PC-9 (cell line): ENCODE measurements around the gene PLPP1. TPM values are rescaled to one million over a fixed set of nuclear protein-coding genes. Genes with fewer than 3 reads are reported as not detected.
A peak's percentile ranks its signal among the peaks of the same experiment; 100 is the strongest.

ENCODE experiments used
- BruUV-seq: library from RNA; stranded (reverse); fragments of 400-500 nt; replicated peaks from 2 replicates; lab custom pipeline; 2021; lab: Mats Ljungman, UMichigan
- CTCF ChIA-PET: fragments of 300-600 bp; sonication (Branson Sonifier 250); formaldehyde crosslinking; loops from one replicate; lab custom pipeline; 2022; ENCODE audit warnings: antibody characterized with exemption; lab: Charles Lee
- POLR2A ChIA-PET: fragments of 300-600 bp; sonication (Branson Sonifier 250); formaldehyde crosslinking; loops from one replicate; lab custom pipeline; 2022; ENCODE audit warnings: antibody characterized with exemption; ENCODE audit not compliant: unreplicated experiment; lab: Charles Lee
- DNase-seq, 2 experiments: peaks; one replicate each; pipeline versions ENCODE4 v3.0.0 to v3.0.0-alpha.2; 2015 to 2022; ENCODE audit warnings: mixed read lengths in 1 of 2
- H2AFZ ChIP-seq: fragments of 200-600 bp; sonication (generic); 2 replicates; pipeline ENCODE4 v1.8.1; 2017; ENCODE audit warnings: antibody characterized with exemption
- H3F3A ChIP-seq: fragments of 200-600 bp; sonication (generic); 2 replicates; pipeline ENCODE4 v1.8.1; 2017; ENCODE audit warnings: antibody characterized with exemption, mild to moderate bottlenecking, low read depth; ENCODE audit not compliant: insufficient read depth
- H3K27ac ChIP-seq: fragments of 200-600 bp; sonication (generic); 2 replicates; pipeline ENCODE4 v1.6.1; 2016; ENCODE audit warnings: mixed run types
- H3K27me3 ChIP-seq: fragments of 200-600 bp; sonication (generic); 2 replicates; pipeline ENCODE4 v1.6.1; 2016; ENCODE audit warnings: low read depth, mixed run types; ENCODE audit not compliant: insufficient read depth
- H3K36me3 ChIP-seq: fragments of 200-600 bp; sonication (generic); 2 replicates; pipeline ENCODE4 v1.6.1; 2016; ENCODE audit warnings: low read depth, mixed run types
- H3K4me1 ChIP-seq: fragments of 200-600 bp; sonication (generic); replicated peaks from 2 replicates; pipeline ENCODE4 v1.6.1; 2016; ENCODE audit warnings: mixed run types; ENCODE audit not compliant: insufficient read depth
- H3K4me2 ChIP-seq: fragments of 200-600 bp; sonication (generic); 2 replicates; pipeline ENCODE4 v1.6.1; 2017; ENCODE audit warnings: mixed run types
- H3K4me3 ChIP-seq: fragments of 200-600 bp; sonication (generic); 2 replicates; pipeline ENCODE4 v1.6.1; 2016; ENCODE audit warnings: mixed run types
- H3K79me2 ChIP-seq: fragments of 200-600 bp; sonication (generic); 2 replicates; pipeline ENCODE4 v1.6.1; 2017; ENCODE audit warnings: low read depth, mixed run types
- H3K9me2 ChIP-seq: fragments of 200-600 bp; sonication (generic); 2 replicates; pipeline ENCODE4 v1.8.1; 2017; ENCODE audit warnings: mild to moderate bottlenecking; ENCODE audit not compliant: insufficient read depth
- H3K9me3 ChIP-seq: fragments of 200-600 bp; sonication (generic); 2 replicates; pipeline ENCODE4 v1.8.1; 2016; ENCODE audit warnings: low read depth; ENCODE audit not compliant: insufficient read depth
- H4K20me1 ChIP-seq: fragments of 200-600 bp; sonication (generic); 2 replicates; pipeline ENCODE4 v1.8.1; 2017; ENCODE audit not compliant: insufficient read depth
- EZH2 ChIP-seq: fragments of 200-600 bp; sonication (generic); IDR thresholded peaks from 2 replicates; pipeline ENCODE4 v1.8.0; 2017; ENCODE audit warnings: antibody characterized with exemption, low read depth
- intact Hi-C: fragments of 100-400 bp; cut with micrococcal nuclease; formaldehyde crosslinking; loops from one replicate; pipeline ENCODE4 v1.10.0; 2022; ENCODE audit not compliant: unreplicated experiment
- total RNA-seq: library from RNA; stranded (reverse); gene quantifications from 2 replicates; pipeline ENCODE4 v1.2.3, GENCODE V29; 2021
- TF ChIP-seq, protein P1 (sequence below): fragments of 200-600 bp; sonication (generic); conservative IDR thresholded peaks from 2 replicates; pipeline ENCODE4 v1.6.1; 2017; ENCODE audit warnings: mixed run types, antibody characterized with exemption, mild to moderate bottlenecking, moderate library complexity

PLPP1 gene
- total RNA-seq, 1 experiment from 2014 or later, result 12.2 TPM

DNA sequence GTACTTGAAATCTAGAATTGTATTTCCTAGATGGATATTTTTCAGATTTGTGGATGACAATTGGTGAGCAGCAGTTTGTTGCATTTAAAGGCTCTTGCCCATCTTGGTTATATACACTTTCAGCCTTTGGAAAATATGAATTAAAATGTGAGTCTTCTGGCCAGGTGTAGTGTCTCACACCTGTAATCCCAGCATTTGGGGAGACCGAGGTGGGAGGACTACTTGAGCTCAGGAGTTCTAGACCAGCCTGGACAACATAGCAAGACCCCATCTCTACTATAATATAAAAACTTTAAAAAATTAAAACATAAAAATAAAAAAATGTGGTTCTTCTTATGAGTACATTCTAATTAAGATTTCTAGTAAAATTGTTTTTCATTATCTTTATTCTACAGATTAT is 125.0 kb downstream of the PLPP1 start:
- H3K27me3 ChIP-seq, result no peaks in the 10 kb centered on the region
- intact Hi-C loops, result loop anchor here (10.0 kb wide), 2 partner anchors 125 to 235 kb away; partner anchors contain the start of genes CDC20B and PLPP1
- BruUV-seq, result no TSS peak
- no peak overlapping the region for H2AFZ ChIP-seq
- H3K9me2 ChIP-seq, result no peaks in the 10 kb centered on the region
- no peak for DNase-seq
- POLR2A ChIA-PET, result no interaction called here
- peaks cover 24% of the 10 kb centered on the region for H3K36me3 ChIP-seq
- H4K20me1 ChIP-seq, result 0 out of 2 replicates have a peak, but pooled peaks cover 4% of the 10 kb centered on the region
- TF ChIP-seq, protein P1, sequence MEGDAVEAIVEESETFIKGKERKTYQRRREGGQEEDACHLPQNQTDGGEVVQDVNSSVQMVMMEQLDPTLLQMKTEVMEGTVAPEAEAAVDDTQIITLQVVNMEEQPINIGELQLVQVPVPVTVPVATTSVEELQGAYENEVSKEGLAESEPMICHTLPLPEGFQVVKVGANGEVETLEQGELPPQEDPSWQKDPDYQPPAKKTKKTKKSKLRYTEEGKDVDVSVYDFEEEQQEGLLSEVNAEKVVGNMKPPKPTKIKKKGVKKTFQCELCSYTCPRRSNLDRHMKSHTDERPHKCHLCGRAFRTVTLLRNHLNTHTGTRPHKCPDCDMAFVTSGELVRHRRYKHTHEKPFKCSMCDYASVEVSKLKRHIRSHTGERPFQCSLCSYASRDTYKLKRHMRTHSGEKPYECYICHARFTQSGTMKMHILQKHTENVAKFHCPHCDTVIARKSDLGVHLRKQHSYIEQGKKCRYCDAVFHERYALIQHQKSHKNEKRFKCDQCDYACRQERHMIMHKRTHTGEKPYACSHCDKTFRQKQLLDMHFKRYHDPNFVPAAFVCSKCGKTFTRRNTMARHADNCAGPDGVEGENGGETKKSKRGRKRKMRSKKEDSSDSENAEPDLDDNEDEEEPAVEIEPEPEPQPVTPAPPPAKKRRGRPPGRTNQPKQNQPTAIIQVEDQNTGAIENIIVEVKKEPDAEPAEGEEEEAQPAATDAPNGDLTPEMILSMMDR, result no peak
- TF ChIP-seq EZH2, result no peak
- H3K4me2 ChIP-seq, result no peak overlapping the region
- no peaks in the 10 kb centered on the region for H3K79me2 ChIP-seq
- peaks cover 12% of the 10 kb centered on the region for H3F3A ChIP-seq
- H3K4me1 ChIP-seq, result peaks cover 17% of the 10 kb centered on the region
- CTCF ChIA-PET, result no interaction called here
- no peak overlapping the region for H3K4me3 ChIP-seq
- no peak overlapping the region for H3K27ac ChIP-seq
- no peaks in the 10 kb centered on the region for H3K9me3 ChIP-seq

DNA sequence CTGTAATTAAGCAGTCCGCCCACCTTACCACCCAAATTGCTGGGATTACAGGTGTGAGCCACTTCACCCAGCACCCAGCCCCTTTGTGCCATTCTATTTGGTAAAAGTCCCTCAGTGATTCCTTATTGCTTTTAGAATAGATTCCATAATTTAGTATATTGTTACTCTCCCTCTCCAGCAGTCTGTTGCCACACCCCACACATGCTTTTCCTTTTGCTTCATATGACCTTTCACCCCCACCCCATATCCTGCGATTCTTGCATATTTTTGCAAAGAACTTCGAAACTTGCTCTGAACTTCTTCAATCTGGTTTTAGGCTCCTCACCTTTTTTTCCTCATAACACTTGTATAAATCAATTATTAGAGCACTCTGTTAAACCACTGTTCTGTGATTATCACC is 126.8 kb downstream of the PLPP1 start:
- no TSS peak for BruUV-seq
- CTCF ChIA-PET, result no interaction called here

DNA sequence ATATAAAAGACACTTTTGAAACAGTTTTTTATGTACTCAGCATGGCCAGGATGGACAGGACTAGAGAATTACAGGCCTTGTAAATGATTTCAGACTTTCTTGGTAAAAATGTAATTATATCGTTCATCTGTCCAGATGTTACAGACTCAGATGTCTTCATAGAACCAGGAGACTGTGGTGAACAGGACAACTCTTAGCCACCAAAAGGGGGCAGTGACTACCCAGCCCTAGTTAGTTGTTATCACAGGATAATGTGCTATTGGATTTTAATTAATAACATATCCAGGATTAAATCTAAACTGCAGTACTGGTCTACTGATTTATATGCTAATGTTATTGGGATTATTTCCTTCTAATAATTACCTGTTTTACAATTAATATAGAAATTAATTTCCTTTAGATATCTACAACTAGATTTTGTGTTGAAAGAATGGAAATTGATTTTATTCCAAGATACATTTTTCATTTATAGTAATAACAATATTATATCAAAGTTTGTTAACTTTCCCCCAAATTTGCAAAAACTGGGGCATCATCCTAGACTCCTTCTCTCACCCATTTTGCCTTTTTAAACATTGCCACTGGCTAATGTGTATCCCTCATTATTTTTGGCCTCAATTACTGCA is 127.6 kb downstream of the PLPP1 start:
- peak in 1 of 2 experiments; percentile 14 for DNase-seq
- Histone ChIP-seq H3K36me3 (peaks cover 20% of the 10 kb centered on the region), H3K79me2 (no peaks in the 10 kb centered on the region), H3F3A (peaks cover 7% of the 10 kb centered on the region), H2AFZ (no peak overlapping the region), H3K27me3 (no peaks in the 10 kb centered on the region), H3K4me3 (no peak overlapping the region), H3K4me2 (no peak overlapping the region), H3K27ac (no peak overlapping the region), H3K4me1 (0 out of 2 replicates have a peak, but pooled peaks cover 6% of the 10 kb centered on the region), H3K9me2 (no peaks in the 10 kb centered on the region), H3K9me3 (no peaks in the 10 kb centered on the region), H4K20me1 (0 out of 2 replicates have a peak, but pooled peaks cover 4% of the 10 kb centered on the region)
- ChIA-PET CTCF (no interaction called here), POLR2A (no interaction called here)
- TF ChIP-seq, protein P1, result peak; percentile 71
- TF ChIP-seq EZH2, result no peak
- no TSS peak for BruUV-seq
- intact Hi-C loops, result loop anchor here (1.0 to 10.0 kb wide), 2 partner anchors 232 to 285 kb away; partner anchors contain the start of gene CDC20B

More for the DNA sequence above, 126.8 kb downstream of the PLPP1 start:
- Histone ChIP-seq H4K20me1 (0 out of 2 replicates have a peak, but pooled peaks cover 4% of the 10 kb centered on the region), H3K27me3 (no peaks in the 10 kb centered on the region), H3F3A (peaks cover 7% of the 10 kb centered on the region), H3K4me1 (0 out of 2 replicates have a peak, but pooled peaks cover 6% of the 10 kb centered on the region), H3K4me3 (no peak overlapping the region), H2AFZ (no peak overlapping the region), H3K27ac (no peak overlapping the region), H3K4me2 (no peak overlapping the region), H3K36me3 (peaks cover 20% of the 10 kb centered on the region), H3K9me2 (no peaks in the 10 kb centered on the region), H3K79me2 (no peaks in the 10 kb centered on the region), H3K9me3 (no peaks in the 10 kb centered on the region)
- intact Hi-C loops, result loop anchor here (1.0 to 10.0 kb wide), 2 partner anchors 233 to 284 kb away; partner anchors contain the start of gene CDC20B
- no peak for TF ChIP-seq EZH2
- TF ChIP-seq, protein P1, result no peak
- no peak for DNase-seq
- POLR2A ChIA-PET, result no interaction called here
